PC-9 (cell line): ENCODE results near the gene IL16.
"Not testable (repeated sequence)": the region's sequence is repeated elsewhere in the genome, so short reads cannot be mapped to it uniquely, and the experiment has no call there.

Source experiments
- CTCF ChIP-seq: fragments of 200-600 bp; sonication (generic); conservative IDR thresholded peaks from 2 replicates; pipeline ENCODE4 v1.6.1; 2017; ENCODE audit warnings: mixed run types, antibody characterized with exemption, mild to moderate bottlenecking, moderate library complexity
- EZH2 ChIP-seq: fragments of 200-600 bp; sonication (generic); IDR thresholded peaks from 2 replicates; pipeline ENCODE4 v1.8.0; 2017; ENCODE audit warnings: antibody characterized with exemption, low read depth

- not testable (repeated sequence) for TF ChIP-seq CTCF, EZH2
Observed at GRCh38 chr15:81158561-81158960, 38.1 kb upstream of the IL16 start.
